KOPT-K1 (cell line): Measurements from ENCODE around the gene ACP3.

ENCODE experiments used
- H3K27ac ChIP-seq: fragments of 200-600 bp; sonication (generic); 2 replicates; pipeline ENCODE4 v1.5.1; 2016; ENCODE audit warnings: antibody characterized with exemption, mild to moderate bottlenecking, low read depth, low read length; ENCODE audit not compliant: poor library complexity, severe bottlenecking
- H3K36me3 ChIP-seq: fragments of 200-600 bp; sonication (generic); 2 replicates; pipeline ENCODE4 v1.5.1; 2017; ENCODE audit warnings: antibody characterized with exemption, mild to moderate bottlenecking, low read length, moderate library complexity; ENCODE audit not compliant: insufficient read depth
- H3K9me3 ChIP-seq: fragments of 200-600 bp; sonication (generic); 2 replicates; pipeline ENCODE4 v1.5.1; 2017; ENCODE audit warnings: antibody characterized with exemption, low read length, mild to moderate bottlenecking; ENCODE audit not compliant: insufficient read depth, poor library complexity, severe bottlenecking

The ACP3 gene

GRCh38 chr3:132317229-132317948 is at the start of gene ACP3:
Gene ACP3 (plus strand): TSS chr3:132317407. CDS start chr3:132317457, 50 bp downstream.
- no peaks in the 10 kb centered on the region for H3K9me3 ChIP-seq
- no peak within 1 kb of the TSS for H3K27ac ChIP-seq
- no peaks in the 10 kb centered on the region for H3K36me3 ChIP-seq

- Histone ChIP-seq H3K27ac (no peak overlapping the region), H3K36me3 (no peaks in the 10 kb centered on the region), H3K9me3 (no peaks in the 10 kb centered on the region)
Observed at GRCh38 chr3:132268956-132269355, 48.3 kb upstream of the ACP3 start.

- H3K9me3 ChIP-seq, result no peaks in the 10 kb centered on the region
- no peaks in the 10 kb centered on the region for H3K36me3 ChIP-seq
- H3K27ac ChIP-seq, result no peak overlapping the region
Observed at GRCh38 chr3:132273036-132273435, 44.2 kb upstream of the ACP3 start.

- no peak overlapping the region for H3K27ac ChIP-seq
- no peaks in the 10 kb centered on the region for H3K36me3 ChIP-seq
- no peaks in the 10 kb centered on the region for H3K9me3 ChIP-seq
Observed at GRCh38 chr3:132276228-132276906, 40.8 kb upstream of the ACP3 start.

GRCh38 chr3:132279030-132279429 is 38.2 kb upstream of the ACP3 start:
- H3K27ac ChIP-seq, result no peak overlapping the region
- H3K9me3 ChIP-seq, result no peaks in the 10 kb centered on the region
- no peaks in the 10 kb centered on the region for H3K36me3 ChIP-seq

GRCh38 chr3:132283440-132283839 is 33.8 kb upstream of the ACP3 start:
- H3K36me3 ChIP-seq, result no peaks in the 10 kb centered on the region
- H3K9me3 ChIP-seq, result no peaks in the 10 kb centered on the region
- H3K27ac ChIP-seq, result no peak overlapping the region

GRCh38 chr3:132283916-132284405 is 33.2 kb upstream of the ACP3 start:
- Histone ChIP-seq H3K9me3 (no peaks in the 10 kb centered on the region), H3K36me3 (no peaks in the 10 kb centered on the region), H3K27ac (no peak overlapping the region)

- Histone ChIP-seq H3K9me3 (no peaks in the 10 kb centered on the region), H3K36me3 (no peaks in the 10 kb centered on the region), H3K27ac (no peak overlapping the region)
Observed at GRCh38 chr3:132284781-132285619, 32.2 kb upstream of the ACP3 start.

GRCh38 chr3:132285620-132285945 is 31.6 kb upstream of the ACP3 start:
- no peak overlapping the region for H3K27ac ChIP-seq
- no peaks in the 10 kb centered on the region for H3K36me3 ChIP-seq
- no peaks in the 10 kb centered on the region for H3K9me3 ChIP-seq

GRCh38 chr3:132286035-132286434 is 31.2 kb upstream of the ACP3 start:
- no peak overlapping the region for H3K27ac ChIP-seq
- H3K36me3 ChIP-seq, result no peaks in the 10 kb centered on the region
- no peaks in the 10 kb centered on the region for H3K9me3 ChIP-seq

- H3K27ac ChIP-seq, result no peak overlapping the region
Observed at GRCh38 chr3:132288357-132288756, 28.9 kb upstream of the ACP3 start.

GRCh38 chr3:132289316-132289715 is 27.9 kb upstream of the ACP3 start:
- no peaks in the 10 kb centered on the region for H3K9me3 ChIP-seq
- no peak overlapping the region for H3K27ac ChIP-seq
- no peaks in the 10 kb centered on the region for H3K36me3 ChIP-seq

More at GRCh38 chr3:132288357-132288756, 28.9 kb upstream of the ACP3 start:
- no peaks in the 10 kb centered on the region for H3K36me3 ChIP-seq
- no peaks in the 10 kb centered on the region for H3K9me3 ChIP-seq

GRCh38 chr3:132290833-132291232 is 26.4 kb upstream of the ACP3 start:
- H3K36me3 ChIP-seq, result no peaks in the 10 kb centered on the region
- no peaks in the 10 kb centered on the region for H3K9me3 ChIP-seq
- no peak overlapping the region for H3K27ac ChIP-seq

GRCh38 chr3:132292042-132292441 is 25.2 kb upstream of the ACP3 start:
- H3K9me3 ChIP-seq, result no peaks in the 10 kb centered on the region

GRCh38 chr3:132293251-132293650 is 24.0 kb upstream of the ACP3 start:
- H3K9me3 ChIP-seq, result no peaks in the 10 kb centered on the region
- no peak overlapping the region for H3K27ac ChIP-seq
- no peaks in the 10 kb centered on the region for H3K36me3 ChIP-seq

More at GRCh38 chr3:132292042-132292441, 25.2 kb upstream of the ACP3 start:
- Histone ChIP-seq H3K27ac (no peak overlapping the region), H3K36me3 (no peaks in the 10 kb centered on the region)
